Sigmoid colon (tissue), 7 donors: ENCODE results near the gene UTS2. TPM values are rescaled to one million over a fixed set of nuclear protein-coding genes. Genes with fewer than 3 reads are reported as not detected.

Experiments
- DNase-seq: peaks from one replicate; pipeline ENCODE4 v3.0.0-alpha.2; 2019
- H3K27ac ChIP-seq, 4 donors: fragments of 200-600 bp; sonication (generic); one replicate each; pipeline ENCODE4 v1.5.1; 2016 to 2019; ENCODE audit warnings: mild to moderate bottlenecking in 1 of 4
- H3K27me3 ChIP-seq, 3 donors: fragments of 200-600 bp; sonication (generic); one replicate each; pipeline ENCODE4 v1.5.1; 2019; ENCODE audit warnings: mild to moderate bottlenecking in 1 of 3
- H3K36me3 ChIP-seq, 4 donors: fragments of 200-600 bp; sonication (generic); one replicate each; pipeline ENCODE4 v1.5.1; 2016 to 2019
- H3K4me1 ChIP-seq, 4 donors: fragments of 200-600 bp; sonication (generic); one replicate each; pipeline ENCODE4 v1.5.1; 2017 to 2019
- H3K4me3 ChIP-seq, 4 donors: fragments of 200-600 bp; sonication (generic); one replicate each; pipeline ENCODE4 v1.5.1; 2017 to 2019; ENCODE audit warnings: mild to moderate bottlenecking in 2 of 4, moderate library complexity in 1 of 4
- H3K9me3 ChIP-seq, 4 donors: fragments of 200-600 bp in 3 of 4; sonication (generic) in 3 of 4; one replicate each; pipeline versions ENCODE4 v1.5.1 to v1.6.1; 2013 to 2019
- EP300 ChIP-seq, 4 donors: sonication (generic); formaldehyde crosslinking; IDR thresholded peaks; one replicate each; pipeline ENCODE4 v1.6.1; 2017; ENCODE audit warnings: antibody characterized with exemption in 4 of 4
- POLR2A ChIP-seq, 2 donors: fragments of 450-650 bp; IDR thresholded peaks; one replicate each; pipeline ENCODE4 v1.6.1; 2016; ENCODE audit warnings: antibody characterized with exemption in 2 of 2, mild to moderate bottlenecking in 2 of 2, moderate library complexity in 2 of 2
- POLR2AphosphoS5 ChIP-seq, 4 donors: sonication (generic); formaldehyde crosslinking; IDR thresholded peaks; one replicate each; pipeline ENCODE4 v1.6.1; 2017; ENCODE audit warnings: antibody characterized with exemption in 4 of 4
- WGBS, 2 donors: extraction: QIAGEN DNeasy Blood & Tissue Kit; methylation state at CpG; one replicate each; pipeline ENCODE4 v1.1.7; 2013; 5-methylcytosine and 5-hydroxymethylcytosine counted together
- intact Hi-C: fragments of 100-400 bp; cut with DNase I; formaldehyde crosslinking; loops from one replicate; pipeline ENCODE4 v1.15.1; 2023
- polyA plus RNA-seq, 3 donors: library from polyadenylated mRNA; stranded (reverse); fragments of 200-250 nt; gene quantifications; one replicate each; pipeline ENCODE4 v1.2.3, GENCODE V29; 2013
- total RNA-seq, 4 donors: library from RNA; depleted of rRNA; stranded (reverse); fragments of >200 nt; gene quantifications; one replicate each; pipeline ENCODE4 v1.1.0, GENCODE V29; 2016
- TF ChIP-seq, protein P1 (sequence below), 4 experiments: fragments of 450-650 bp in 3 of 4; fragments of 200-600 bp in 1 of 4; IDR thresholded peaks; one replicate each; pipeline ENCODE4 v1.5.1; 2016 to 2019; ENCODE audit warnings: antibody characterized with exemption in 4 of 4, mild to moderate bottlenecking in 3 of 4, moderate library complexity in 2 of 4
- donor health status: healthy with polysubstance abuse.
- donor health status: Bipolar disorder and iron deficiency.
- donor health status: healthy.

Gene UTS2
- total and polyA plus RNA-seq, 7 donors, result 0.20 to 7.2 TPM; not detected in 5

DNA sequence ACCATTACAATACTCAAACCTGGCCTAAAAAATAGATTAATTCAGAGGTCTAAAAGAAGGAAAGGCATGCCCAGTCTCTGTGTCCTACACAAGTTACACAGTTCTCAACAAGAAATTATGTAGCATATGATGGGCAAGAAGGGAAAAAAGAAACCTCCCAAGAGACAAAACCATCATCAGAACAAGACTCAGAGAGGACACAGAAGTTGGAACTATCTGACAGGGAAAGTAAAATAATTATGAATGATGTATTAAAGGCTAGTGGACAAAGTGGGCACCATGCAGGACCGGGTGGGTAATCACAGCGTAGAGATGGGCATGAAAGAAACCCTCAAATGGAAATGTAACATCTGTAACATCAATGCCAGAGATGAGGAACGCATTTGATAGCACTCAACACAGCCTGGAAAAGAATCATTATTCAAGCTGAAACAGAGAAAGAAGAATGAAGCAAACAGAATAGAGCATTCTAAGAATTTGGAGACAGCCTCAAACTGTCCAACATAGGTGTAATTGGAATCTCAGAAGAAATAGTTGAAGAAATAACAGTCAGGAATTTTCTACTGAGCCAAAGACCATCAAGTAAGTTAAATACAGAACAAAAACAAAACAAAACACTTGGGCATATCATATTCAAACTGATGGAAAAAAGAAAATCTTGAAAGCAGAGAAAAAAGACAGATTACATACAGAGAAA, 39.0 kb downstream of the UTS2 start:
- Histone ChIP-seq H3K4me3 (no peak overlapping the region), H3K36me3 (peaks cover 10 to 89% (median 41%) of the 10 kb centered on the region in 4 donors), H3K9me3 (peaks cover 0 to 11% (median 0%) of the 10 kb centered on the region in 4 donors), H3K4me1 (no peaks in the 10 kb centered on the region), H3K27ac (no peak overlapping the region), H3K27me3 (no peaks in the 10 kb centered on the region)
- DNase-seq, result no peak
- intact Hi-C loops, result no loop called here
- WGBS, 2 donors, result 89 to 97% methylated on average over 3 of the region's 3 CpGs
- TF ChIP-seq, protein P1, sequence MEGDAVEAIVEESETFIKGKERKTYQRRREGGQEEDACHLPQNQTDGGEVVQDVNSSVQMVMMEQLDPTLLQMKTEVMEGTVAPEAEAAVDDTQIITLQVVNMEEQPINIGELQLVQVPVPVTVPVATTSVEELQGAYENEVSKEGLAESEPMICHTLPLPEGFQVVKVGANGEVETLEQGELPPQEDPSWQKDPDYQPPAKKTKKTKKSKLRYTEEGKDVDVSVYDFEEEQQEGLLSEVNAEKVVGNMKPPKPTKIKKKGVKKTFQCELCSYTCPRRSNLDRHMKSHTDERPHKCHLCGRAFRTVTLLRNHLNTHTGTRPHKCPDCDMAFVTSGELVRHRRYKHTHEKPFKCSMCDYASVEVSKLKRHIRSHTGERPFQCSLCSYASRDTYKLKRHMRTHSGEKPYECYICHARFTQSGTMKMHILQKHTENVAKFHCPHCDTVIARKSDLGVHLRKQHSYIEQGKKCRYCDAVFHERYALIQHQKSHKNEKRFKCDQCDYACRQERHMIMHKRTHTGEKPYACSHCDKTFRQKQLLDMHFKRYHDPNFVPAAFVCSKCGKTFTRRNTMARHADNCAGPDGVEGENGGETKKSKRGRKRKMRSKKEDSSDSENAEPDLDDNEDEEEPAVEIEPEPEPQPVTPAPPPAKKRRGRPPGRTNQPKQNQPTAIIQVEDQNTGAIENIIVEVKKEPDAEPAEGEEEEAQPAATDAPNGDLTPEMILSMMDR (IDR thresholded peaks at IDR 0.05), result no peak
- no peak for TF ChIP-seq POLR2AphosphoS5 (IDR thresholded peaks at IDR 0.05)
- no peak for TF ChIP-seq EP300 (IDR thresholded peaks at IDR 0.05)
- TF ChIP-seq POLR2A (IDR thresholded peaks at IDR 0.05), result no peak

DNA sequence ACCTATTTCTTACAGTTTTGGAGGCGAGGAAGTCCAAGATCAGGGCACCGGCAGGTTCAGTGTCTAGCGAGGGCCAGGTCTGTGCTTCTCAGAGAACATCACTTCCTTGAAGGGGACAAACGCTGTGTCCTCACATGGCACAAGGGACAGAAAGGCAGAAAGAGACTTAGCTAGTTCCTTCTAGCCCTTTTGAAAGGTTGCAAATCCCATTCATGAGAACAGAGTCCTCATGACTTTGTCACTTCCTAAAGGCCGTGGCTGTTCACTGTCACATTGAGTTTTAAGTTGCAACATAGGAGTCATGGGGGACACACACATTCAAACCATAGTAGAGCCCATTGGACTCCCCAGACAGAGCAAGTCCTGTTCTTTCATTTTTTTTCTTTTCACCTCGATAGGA, 41.4 kb downstream of the UTS2 start:
- 92 to 94% methylated on average over 6 of the region's 6 CpGs for WGBS, 2 donors
- Histone ChIP-seq H3K27ac (no peak overlapping the region), H3K4me3 (no peak overlapping the region), H3K9me3 (peaks cover 0 to 11% (median 0%) of the 10 kb centered on the region in 4 donors), H3K36me3 (peaks cover 16 to 85% (median 44%) of the 10 kb centered on the region in 4 donors), H3K4me1 (no peaks in the 10 kb centered on the region), H3K27me3 (no peaks in the 10 kb centered on the region)
- TF ChIP-seq POLR2AphosphoS5 (IDR thresholded peaks at IDR 0.05) (no peak), POLR2A (IDR thresholded peaks at IDR 0.05) (no peak), EP300 (IDR thresholded peaks at IDR 0.05) (no peak)
- TF ChIP-seq, protein P1 (IDR thresholded peaks at IDR 0.05), result no peak
- no peak for DNase-seq
- intact Hi-C loops, result no loop called here

DNA sequence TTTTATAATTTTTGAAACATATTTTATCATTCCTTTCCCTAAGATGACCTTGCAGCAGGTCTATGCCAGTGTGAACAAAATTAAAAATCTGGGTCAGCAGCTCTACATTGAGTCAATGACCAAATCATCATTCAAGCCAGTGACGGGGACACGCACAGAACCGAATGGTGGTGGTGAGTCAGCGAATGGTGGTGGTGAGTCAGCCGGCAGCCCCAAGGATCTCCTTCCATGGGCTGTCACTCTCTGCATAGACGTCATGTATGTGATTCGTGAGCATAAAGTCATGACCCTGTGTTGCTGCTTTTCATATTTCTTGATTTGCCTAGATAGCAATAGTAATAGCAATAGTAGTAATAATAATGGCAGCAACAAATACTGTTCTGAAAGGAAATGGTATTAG, 42.5 kb downstream of the UTS2 start:
- no peak for DNase-seq
- intact Hi-C loops, result no loop called here
- Histone ChIP-seq H3K4me3 (no peak overlapping the region), H3K9me3 (peaks cover 0 to 11% (median 0%) of the 10 kb centered on the region in 4 donors), H3K27me3 (no peaks in the 10 kb centered on the region), H3K4me1 (no peaks in the 10 kb centered on the region), H3K27ac (no peak overlapping the region), H3K36me3 (peaks cover 26 to 94% (median 53%) of the 10 kb centered on the region in 4 donors)
- no peak for TF ChIP-seq EP300 (IDR thresholded peaks at IDR 0.05)
- TF ChIP-seq, protein P1 (IDR thresholded peaks at IDR 0.05), result no peak
- 87 to 91% methylated on average over 7 of the region's 7 CpGs for WGBS, 2 donors

DNA sequence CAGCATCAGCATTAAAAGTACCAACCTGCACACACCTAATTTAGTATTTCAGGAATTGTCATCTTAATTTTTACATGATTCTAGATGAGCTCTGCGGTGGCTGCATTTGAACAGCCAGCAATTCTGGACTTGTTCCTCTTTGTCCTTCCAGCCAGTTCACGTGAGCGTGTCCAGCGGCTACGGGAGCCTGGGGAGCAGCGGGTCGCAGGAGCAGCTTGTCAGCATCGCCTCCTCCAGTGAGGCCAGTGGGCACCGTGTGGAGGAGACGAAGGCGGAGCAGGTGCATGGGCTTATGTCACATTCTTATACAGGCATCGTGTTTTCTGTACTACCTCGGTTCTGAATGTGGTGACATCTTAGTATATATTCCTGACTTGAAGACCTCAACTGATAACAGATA, 43.1 kb downstream of the UTS2 start:
- no peak overlapping the region for H3K4me3 ChIP-seq
- WGBS, 2 donors, result 96 to 97% methylated on average over 13 of the region's 13 CpGs
- peaks cover 29 to 95% (median 59%) of the 10 kb centered on the region in 4 donors for H3K36me3 ChIP-seq
- TF ChIP-seq EP300 (IDR thresholded peaks at IDR 0.05), result no peak
- TF ChIP-seq POLR2A (IDR thresholded peaks at IDR 0.05), result no peak
- no peak for TF ChIP-seq POLR2AphosphoS5 (IDR thresholded peaks at IDR 0.05)
- TF ChIP-seq, protein P1 (IDR thresholded peaks at IDR 0.05), result no peak
- no peaks in the 10 kb centered on the region for H3K4me1 ChIP-seq
- H3K9me3 ChIP-seq, result peaks cover 0 to 11% (median 0%) of the 10 kb centered on the region in 4 donors
- no peak for DNase-seq
- H3K27me3 ChIP-seq, result no peaks in the 10 kb centered on the region
- intact Hi-C loops, result no loop called here
- H3K27ac ChIP-seq, result no peak overlapping the region
